NCI-H146 treated with DMSO at 0.1 percent for 48 hours (cell line): Measurements from ENCODE around the gene CALCA.
"Not testable (repeated sequence)": the region's sequence is repeated elsewhere in the genome, so short reads cannot be mapped to it uniquely, and the experiment has no call there.

Experiments used
- DNase-seq: peaks from one replicate; lab custom pipeline; 2025; ENCODE audit not compliant: unreplicated experiment; lab: John Stamatoyannopoulos, UW

The CALCA gene, protein sequence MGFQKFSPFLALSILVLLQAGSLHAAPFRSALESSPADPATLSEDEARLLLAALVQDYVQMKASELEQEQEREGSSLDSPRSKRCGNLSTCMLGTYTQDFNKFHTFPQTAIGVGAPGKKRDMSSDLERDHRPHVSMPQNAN

DNA sequence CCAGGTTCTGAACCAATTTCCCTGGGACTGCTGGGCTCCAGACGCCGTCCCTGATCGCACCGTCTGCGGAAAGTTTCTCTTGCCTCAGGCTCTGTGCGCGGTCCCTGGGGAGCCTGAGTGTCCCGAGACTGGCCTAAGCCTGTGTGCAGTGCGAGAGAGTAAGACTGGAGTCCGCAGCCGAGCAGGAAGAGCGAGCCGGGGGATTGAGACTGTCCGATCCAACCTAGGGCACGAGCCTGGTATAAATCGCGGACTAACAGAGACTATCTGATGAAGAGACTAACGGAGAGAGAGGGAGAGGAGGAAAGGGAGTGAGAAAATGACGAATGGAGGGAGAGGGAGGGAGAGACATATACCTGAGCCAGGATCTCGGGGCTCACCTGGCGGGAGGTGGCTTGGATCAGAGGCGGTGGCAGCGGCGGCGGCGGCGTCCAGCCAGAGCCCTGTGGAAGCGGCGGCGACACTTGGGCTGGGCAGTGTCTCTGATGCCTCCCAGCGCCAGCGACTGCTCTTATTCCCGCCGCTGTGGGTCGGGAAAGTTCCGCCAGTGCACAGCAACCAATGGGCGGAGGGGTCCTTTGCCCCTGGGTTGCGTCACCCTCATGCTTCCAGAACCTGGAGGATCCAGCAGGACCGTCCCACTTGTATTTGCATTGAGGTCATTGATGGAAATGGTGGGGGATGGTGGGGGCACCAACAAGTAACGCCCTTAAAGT, at the start of gene CALCA:
Gene CALCA, minus strand, starts transcription at position 487 of the 716 bp plus-strand sequence. CDS start 1,159 bp downstream, outside the sequence.
- DNase-seq, result no peak

DNA sequence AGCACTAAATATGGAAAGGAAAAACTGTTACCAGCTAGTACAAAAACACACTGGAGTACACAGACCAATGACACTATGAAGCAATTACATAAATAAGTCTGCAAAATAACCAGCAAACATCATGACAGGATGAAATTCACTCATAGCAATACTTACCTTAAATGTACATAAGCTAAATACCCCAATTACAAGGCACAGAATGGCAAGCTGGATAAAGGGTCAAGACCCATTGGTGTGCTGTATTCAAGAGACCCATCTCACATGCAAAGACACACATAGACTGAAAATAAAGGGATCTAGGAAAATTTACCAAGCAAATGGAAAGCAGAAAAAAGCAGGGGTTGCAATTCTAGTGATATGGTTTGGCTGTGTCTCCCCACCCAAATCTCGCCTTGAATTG, 44.0 kb upstream of the CALCA start:
- DNase-seq, result no peak

DNA sequence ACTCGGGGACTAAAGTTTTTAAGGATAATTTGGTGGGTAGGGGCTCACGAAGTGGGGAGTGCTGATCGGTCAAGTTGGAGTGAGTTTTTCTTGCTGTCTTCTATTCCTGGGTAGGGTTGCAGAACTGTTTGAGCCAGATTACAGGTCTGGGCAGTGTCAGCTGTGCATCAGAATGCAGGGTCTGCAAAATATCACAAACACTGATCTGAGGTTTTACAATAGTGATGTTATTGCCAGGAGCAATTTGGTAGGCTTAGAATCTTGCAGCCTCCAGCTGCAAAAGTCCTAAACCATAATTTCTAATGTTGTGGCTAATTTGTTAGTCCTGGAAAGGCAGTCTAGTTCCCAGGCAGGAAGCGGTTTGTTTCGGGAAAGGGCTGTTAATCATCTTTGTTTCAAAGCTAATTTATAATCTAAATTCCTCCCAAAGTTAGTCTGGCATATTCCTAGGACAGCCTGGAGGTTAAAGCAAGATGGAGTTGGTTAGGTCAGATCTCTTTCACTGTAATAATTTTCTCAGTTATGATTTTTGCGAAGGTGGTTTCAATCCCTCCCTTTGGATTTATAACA, 39.7 kb upstream of the CALCA start:
- no peak for DNase-seq

DNA sequence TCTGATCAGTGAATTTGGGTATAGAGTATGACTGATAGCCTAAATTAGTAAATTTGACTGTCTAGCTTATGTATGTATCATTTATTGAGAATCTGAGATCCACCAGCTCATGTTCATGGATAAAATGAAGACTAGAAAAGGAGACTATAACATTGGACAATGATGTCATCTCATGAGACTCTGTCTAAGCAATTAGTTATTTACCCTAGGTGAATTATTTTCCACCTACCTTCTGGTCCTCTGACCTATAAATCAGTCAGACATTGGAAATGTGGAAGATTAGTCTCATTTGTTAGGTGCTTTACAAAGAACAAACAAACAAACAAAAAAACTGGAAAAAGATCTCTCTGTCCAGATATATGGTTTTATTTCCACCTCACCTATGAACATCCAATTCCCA, 38.7 kb upstream of the CALCA start:
- no peak for DNase-seq

DNA sequence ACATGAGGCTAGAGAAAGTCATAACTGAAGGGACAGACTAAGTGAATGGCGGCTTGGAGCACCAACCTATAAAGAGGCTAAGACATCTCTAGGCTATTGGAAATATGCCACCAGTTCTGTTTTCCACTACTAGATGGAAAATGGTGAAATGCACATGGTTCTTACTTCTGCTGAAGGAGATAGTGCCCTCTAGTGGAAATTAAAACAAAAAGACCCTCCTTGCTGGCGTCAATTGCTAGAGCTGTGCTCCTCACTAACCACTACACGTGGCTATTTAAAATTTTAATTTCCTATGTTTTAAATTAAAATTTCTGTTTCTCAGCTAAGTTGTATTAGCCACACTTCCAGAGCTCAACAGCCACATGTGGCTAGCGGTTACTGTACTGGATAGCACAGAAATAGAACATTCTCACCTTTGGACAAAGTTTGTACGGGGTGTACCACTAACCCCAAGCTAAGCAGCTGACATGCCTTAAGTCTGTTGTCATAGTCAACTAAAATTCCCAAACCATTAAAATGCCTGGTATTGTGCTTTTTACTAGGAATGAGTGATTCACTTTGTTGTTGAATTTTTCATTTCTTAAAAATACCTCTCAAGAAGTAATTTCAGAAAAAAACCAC, 34.1 kb upstream of the CALCA start:
- DNase-seq, result peak; percentile 34

DNA sequence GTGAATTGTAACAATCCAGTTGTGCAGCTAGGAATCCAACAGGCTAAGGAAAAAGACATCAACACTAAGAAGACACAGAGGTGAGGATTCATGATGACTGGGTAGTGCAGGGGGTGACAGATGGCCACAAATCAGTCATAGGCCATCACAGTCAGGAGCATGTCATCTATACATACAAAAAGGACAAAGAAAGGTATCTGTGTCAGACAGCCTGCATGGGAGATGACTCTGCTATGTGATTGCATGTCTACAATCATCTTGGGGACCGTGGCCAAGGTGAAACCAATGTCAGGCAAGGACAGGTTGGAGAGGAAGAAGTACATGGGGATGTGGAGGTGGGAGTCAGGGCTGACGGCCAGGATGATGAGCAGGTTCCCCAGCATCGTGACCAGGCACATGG, 16.0 kb upstream of the CALCA start:
- not testable (repeated sequence) for DNase-seq

DNA sequence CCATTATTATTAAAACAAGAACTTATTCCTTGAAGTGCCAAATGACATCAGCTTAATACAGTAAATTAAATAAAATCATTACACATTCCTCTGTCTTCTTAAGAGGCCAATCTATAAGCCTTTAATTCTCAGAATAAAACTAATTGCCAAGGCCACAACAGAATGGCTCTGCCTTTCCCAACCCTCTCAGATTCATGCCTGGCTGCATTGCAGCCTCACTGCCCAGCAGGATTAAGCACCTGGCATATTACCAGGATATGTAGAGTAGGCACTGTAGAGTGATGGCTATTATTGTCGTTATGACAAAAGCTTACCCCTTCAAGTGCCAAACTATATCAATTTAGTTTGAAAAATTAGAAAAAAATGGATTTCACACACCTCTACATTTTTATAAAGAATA, 9.4 kb upstream of the CALCA start:
- DNase-seq, result no peak

DNA sequence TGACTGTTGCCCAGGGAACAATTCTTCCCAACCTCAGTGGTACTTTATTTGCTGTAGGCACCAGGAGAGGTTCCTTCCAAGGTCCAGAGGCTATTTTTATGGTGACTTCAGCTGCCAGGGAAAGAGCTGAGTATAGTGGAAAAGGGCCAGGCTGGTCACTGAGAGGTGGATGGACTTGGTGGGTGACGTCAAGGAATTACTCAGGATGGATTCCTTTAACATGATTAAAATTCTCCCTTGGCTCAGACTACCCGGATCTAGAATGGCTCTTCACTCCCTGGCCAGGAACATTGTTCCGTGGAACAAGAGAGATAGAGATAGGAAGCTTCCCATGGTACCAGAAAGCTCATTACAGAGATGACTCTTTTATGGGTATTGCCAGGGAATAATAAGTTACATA, 8.7 kb upstream of the CALCA start:
- no peak for DNase-seq

DNA sequence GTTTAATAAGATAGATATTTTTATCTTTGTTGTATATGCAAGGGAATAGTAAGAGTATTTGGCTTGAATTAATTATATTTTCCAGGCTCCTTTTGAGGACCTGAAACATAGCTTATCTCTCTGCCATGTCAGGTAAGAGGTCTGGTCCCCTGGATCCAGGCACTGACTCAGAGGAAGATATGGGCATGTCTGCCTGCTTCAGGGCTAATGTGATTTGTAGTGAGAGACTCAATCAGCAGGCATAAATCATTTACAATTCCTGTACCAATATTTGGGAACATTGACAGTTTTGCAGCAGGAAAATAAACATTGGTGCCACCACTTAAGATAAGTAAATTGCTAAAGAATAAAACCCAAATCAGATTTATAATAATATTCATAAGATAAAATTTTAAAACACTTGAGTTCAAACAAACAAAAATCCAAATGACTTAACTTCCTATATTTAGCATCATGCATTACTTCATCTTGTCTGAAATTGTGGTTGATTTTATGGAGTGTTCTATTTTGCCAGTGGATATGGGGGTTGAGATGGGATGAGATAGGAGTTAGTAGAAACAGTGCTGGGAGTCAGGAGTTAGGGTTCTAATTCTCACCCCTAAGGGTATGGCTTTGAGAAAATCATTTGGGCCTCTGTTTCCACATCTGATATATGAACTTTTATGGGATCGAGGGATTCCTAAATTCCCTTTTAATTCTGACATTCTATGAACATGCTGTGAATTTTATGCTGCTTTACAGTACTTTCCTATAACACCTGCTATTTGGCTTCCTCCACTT, 5.1 kb upstream of the CALCA start:
- DNase-seq, result no peak

DNA sequence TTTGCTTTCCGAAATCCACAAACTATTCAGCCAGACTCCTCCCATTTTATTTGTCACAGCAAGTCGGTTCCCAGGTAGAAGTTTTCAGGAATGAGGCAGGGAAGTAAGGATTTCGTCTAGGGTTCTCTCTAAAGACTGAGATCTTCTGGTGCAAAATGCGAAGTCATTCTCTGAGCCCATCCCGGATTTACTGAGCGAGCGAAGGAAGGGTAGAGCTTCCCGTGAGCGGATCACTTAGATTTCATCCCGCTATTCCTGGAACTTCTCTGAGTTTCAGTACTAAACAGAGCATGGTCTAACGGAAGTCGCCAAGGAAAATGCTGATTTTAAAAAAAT, 3.1 kb upstream of the CALCA start:
- no peak for DNase-seq

DNA sequence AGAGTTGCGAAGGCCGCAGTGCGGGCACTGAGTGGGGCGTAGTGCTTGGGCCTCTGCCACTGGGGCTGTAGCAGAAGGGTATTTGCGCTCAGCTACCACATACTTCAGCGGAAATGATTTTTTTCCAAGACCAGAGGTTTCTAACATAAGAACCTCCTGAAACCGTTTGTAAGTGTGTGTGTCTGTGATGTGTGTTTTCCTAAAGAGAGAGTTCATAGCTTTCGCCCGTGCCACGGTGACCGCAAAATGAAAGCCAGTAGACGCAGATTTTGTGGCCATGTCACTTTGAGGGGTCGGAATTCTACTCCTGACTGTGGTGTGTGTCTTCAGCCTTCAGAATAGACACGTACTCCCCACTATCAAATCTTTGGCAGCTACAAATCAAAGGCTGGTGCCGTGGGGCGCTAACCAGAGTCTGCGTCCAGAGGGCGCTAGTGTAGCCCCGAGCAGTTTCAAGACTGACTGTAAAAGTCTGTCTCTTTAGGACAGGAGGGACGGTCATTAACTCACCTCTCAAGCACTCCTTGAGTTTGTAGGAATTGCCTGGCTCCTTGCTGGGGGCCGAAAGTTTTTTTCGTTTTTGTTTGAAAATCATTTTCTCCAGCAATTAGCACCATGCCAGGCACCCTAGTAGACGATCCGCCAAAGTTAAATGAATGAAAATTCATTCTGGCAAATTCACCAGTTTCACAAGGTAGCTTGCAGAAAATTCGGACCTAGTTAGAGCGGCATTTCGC, 2.5 kb upstream of the CALCA start:
- no peak for DNase-seq

DNA sequence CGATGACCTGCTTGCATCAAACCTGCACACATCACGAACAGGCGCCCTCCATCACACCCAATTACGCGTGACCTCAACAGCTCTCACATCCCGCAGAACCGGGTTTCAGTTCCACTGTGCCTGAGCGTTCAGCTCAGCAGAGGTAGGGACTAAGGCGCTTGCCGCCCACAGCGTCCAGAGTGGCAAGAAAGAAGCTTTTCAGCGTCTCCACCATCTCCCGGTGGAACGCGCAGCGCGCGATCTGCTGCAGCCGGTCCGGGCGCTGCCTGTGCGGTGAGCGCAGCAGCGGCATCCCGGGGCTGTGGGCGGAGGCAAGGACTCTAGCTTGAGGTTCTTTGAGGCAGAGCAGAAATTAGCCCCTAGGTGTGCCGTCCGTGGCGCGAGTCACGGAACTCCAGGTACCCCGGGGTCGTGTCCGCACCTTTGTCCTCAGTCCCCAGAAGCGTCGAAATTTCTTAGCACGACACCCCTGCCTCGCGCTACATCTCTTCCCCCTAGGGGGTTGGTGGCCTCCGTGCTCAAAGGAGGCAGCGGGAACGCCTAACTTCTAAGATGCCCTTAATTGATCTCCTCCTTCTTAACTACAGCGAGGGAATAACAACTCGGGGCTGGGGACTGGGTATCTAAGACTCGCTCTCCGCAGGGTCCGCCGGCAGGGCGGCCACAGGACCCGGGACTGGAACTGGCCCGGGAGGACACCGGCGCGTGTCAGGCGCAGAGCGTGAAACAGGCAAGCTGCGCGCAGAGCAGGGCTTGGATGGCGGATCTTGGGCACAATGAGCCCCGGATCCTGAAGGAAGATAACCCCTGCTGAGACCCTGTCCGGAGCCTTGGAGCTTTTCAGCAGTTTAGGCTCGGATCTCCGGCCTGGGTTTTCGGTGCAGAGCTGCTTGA, 1.7 kb upstream of the CALCA start:
- no peak for DNase-seq

DNA sequence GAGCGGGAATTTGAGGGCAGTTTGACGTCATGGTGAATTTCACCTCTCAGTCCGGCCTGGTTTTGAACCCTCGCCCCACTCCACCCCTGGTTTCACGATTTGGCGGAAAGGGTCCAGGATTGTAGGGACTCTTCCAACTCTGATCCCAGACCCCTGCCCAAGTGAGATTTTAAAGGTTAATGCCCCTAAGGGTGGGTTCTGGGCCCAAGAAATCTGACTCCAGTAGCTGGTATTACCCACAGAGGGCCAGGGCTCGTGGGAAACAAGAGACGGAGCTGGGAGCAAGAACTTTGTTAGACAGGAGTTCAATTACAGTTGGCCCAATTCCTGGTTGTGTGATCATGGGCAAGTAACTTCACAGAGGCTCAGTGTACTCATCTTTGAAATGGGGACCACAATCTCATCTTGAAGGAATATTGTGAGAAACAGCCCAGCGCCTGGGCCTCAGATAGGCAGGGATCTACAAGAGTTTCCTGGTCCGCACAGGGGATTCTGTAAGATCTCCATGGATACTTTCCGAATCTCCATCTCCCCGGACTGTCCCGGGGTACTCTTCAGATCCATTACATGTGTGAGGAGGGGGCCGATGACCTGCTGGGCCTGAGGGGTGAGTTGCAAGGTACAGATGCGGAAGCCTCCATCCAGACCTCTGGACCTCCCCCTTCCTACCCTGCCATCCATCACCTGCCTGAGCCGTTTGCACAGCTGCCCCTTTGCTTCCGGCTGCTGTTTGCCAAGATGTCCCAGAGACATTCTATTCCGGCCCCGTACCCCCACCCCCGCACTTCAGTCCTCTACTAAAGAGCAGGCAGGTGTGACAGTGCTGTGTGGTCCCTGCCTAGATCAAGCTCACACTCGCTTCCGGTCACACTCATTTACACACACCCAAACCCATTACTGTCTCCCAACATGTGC, 687 bp upstream of the CALCA start:
- DNase-seq, result no peak

DNA sequence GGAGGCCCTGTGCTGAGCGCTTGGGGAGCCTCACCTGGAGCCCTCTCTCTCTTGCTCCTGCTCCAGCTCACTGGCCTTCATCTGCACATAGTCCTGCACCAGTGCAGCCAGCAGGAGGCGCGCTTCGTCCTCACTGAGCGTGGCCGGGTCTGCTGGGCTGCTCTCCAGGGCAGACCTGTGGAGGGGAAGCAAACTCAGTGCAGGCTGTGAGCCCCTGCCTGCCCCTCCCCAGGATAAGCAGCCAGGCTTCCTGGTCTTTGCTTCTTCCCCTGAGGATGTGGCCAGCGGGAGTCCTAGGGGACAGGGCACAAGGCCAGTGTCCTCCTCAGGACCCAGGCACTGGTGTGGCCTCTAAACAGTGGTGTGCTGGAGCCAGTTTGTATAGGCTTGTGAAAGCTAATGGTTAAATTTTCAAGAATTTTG, 2.2 kb downstream of the CALCA start:
- DNase-seq, result no peak

DNA sequence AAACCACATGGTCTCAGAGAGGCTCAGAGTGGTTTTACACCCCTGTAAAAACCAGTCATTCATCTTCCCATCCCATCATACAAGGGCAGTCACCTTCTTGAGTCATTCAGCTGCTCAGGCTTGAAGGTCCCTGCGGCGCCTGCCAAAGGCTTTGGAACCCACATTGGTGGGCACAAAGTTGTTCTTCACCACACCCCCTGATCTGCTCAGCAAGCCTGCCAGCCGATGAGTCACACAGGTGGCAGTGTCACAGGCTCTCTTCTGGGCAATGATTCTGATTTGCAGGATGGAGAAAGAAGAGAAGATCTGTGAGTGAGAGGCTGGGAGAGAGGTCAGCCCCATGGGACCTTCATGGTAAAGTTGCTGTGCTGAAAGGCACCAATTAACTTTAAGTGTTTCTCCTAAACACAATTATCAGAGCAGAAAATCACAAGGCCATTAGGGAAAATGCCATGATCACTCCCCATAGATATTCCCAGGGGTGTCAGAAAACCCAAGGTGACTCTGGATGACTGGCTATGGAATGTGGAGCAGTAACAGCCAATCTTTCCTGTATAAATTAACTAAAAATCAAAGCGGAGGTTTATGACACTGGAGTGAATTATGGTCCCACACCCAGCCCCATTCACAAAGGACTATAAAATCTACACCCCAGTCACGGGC, 4.4 kb downstream of the CALCA start:
- DNase-seq, result no peak

DNA sequence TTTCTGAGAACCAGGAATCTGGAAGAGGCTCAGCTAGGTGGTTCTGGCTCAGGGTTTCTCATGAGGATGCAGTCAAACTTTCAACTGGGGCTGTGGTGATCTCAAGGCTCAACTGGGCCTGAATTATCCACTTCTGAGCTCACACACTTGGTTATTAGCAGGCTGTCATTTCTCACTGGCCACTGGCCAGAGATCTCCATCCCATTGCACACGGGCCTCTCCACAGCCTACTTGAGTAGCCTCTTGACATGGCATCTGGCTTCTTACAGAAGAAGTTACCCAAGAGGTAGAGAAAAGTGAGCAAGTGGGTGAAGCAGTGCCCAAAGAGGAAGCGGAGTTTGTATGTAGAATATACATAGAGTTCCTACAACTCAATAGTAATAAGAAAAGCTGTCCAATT, 16.0 kb downstream of the CALCA start:
- DNase-seq, result no peak

DNA sequence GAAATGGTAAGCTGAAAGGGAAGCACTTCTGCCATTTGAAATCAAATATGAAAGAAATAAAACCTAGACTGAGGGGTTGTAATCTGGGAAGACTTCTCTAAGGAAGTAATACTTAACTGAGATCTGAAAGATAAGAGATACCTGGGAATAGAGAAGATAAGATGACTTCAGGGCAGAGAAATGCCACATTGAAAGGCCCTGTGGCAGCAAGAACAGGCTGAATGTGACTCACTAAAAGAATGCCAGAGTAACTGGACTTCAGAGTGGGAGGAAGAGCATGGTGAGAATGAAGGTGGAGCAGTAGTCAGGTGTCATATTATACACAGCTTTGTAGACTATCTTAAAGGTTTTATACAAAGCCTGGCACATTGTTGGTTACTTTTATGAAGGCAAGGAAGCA, 17.6 kb downstream of the CALCA start:
- no peak for DNase-seq

DNA sequence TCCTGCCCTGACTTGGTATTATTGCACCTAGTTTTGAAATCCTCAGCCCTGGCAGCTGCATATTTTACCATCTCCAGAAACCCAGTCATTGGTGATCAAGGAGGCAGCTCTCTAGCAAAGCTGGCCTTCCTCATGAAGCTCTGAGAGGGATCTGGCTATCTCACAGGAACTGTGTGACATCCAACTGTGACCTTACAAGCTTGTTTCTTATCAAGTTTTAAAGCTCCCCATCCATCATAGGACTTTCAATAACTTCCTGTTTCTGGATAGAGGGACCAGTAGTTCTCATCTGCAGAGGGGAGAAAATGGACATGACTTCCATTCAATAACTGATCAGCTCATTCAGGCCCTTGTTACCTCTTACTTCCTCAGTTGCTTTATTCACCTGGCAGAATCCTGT, 18.2 kb downstream of the CALCA start:
- no peak for DNase-seq
